Sigmoid colon (tissue), 4 donors: ENCODE measurements around the gene C10orf105.

Experiments used
- CTCF ChIP-seq, 4 experiments: fragments of 450-650 bp in 3 of 4; fragments of 200-600 bp in 1 of 4; IDR thresholded peaks; one replicate each; pipeline ENCODE4 v1.5.1; 2016 to 2019; ENCODE audit warnings: antibody characterized with exemption in 4 of 4, mild to moderate bottlenecking in 3 of 4, moderate library complexity in 2 of 4
- EP300 ChIP-seq, 4 donors: sonication (generic); formaldehyde crosslinking; IDR thresholded peaks; one replicate each; pipeline ENCODE4 v1.6.1; 2017; ENCODE audit warnings: antibody characterized with exemption in 4 of 4
- POLR2A ChIP-seq, 2 donors: fragments of 450-650 bp; IDR thresholded peaks; one replicate each; pipeline ENCODE4 v1.6.1; 2016; ENCODE audit warnings: antibody characterized with exemption in 2 of 2, mild to moderate bottlenecking in 2 of 2, moderate library complexity in 2 of 2
- POLR2AphosphoS5 ChIP-seq, 4 donors: sonication (generic); formaldehyde crosslinking; IDR thresholded peaks; one replicate each; pipeline ENCODE4 v1.6.1; 2017; ENCODE audit warnings: antibody characterized with exemption in 4 of 4

GRCh38 chr10:71717551-71717951, 2.0 kb downstream of the C10orf105 start:
- TF ChIP-seq POLR2AphosphoS5 (IDR thresholded peaks at IDR 0.05) (peak in 2 of 4 donors; percentile 14 to 29), CTCF (IDR thresholded peaks at IDR 0.05) (no peak), EP300 (IDR thresholded peaks at IDR 0.05) (no peak), POLR2A (IDR thresholded peaks at IDR 0.05) (no peak)
